AG09319 (cell line): ENCODE results near the gene UBE2R2.
A peak's percentile ranks its signal among the peaks of the same experiment; 100 is the strongest.
"Not testable (repeated sequence)": the region's sequence is repeated elsewhere in the genome, so short reads cannot be mapped to it uniquely, and the experiment has no call there.

Source experiments
- DNase-seq: peaks from one replicate; pipeline ENCODE4 v3.0.0-alpha.2; 2010; ENCODE audit warnings: low read depth; ENCODE audit errors: extremely low read depth
- TF ChIP-seq, protein P1 (sequence below): IDR thresholded peaks from 2 replicates; pipeline ENCODE4 v1.5.1; 2011; ENCODE audit warnings: low read depth, mild to moderate bottlenecking, inconsistent platforms, low read length, moderate library complexity

The UBE2R2 gene

DNA sequence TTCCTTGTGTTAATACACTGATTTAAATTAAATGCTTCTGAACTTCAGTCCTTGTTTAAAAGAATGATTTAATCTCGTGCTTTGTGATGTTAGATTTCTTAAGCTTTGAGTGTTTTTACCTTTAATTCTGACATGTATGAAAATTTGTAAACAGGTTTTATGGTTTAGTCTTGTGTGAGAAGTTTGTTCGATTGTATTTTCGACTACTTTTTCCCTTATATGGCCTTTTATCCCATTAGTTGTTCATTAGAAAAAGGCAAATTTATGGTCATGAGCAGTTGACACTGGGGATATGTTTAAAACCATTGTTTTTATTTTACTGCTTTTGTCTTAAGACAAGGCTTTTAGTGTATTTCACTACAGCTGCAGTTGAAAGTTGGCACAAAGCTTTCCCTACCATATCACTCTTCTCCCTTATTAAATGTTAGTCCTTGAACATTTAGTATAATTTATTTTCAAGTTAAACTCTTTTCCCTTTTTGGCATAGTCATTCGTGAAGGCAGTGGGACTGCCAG, 3.3 kb downstream of the UBE2R2 start:
- TF ChIP-seq, protein P1, sequence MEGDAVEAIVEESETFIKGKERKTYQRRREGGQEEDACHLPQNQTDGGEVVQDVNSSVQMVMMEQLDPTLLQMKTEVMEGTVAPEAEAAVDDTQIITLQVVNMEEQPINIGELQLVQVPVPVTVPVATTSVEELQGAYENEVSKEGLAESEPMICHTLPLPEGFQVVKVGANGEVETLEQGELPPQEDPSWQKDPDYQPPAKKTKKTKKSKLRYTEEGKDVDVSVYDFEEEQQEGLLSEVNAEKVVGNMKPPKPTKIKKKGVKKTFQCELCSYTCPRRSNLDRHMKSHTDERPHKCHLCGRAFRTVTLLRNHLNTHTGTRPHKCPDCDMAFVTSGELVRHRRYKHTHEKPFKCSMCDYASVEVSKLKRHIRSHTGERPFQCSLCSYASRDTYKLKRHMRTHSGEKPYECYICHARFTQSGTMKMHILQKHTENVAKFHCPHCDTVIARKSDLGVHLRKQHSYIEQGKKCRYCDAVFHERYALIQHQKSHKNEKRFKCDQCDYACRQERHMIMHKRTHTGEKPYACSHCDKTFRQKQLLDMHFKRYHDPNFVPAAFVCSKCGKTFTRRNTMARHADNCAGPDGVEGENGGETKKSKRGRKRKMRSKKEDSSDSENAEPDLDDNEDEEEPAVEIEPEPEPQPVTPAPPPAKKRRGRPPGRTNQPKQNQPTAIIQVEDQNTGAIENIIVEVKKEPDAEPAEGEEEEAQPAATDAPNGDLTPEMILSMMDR = no peak
- no peak for DNase-seq

DNA sequence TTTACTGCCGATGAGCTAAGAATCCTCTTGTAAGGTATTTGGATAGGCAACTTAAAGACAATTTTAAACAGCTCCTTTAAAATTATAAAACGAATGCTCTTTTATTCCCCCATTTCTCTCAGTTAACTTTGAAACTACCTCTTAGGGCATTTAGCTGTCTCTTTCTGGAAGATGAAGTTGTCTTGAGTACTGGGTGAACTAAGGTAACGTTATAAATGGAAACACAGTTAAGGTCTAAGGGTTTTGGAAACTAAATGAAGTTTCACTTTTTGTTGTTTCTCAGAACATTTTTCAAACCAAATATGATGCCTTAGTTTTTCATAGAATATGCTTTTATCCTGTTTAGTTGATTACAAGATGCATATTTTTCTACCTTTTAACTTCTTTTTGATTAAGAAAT, 6.8 kb downstream of the UBE2R2 start:
- TF ChIP-seq, protein P1 = no peak
- DNase-seq = no peak

DNA sequence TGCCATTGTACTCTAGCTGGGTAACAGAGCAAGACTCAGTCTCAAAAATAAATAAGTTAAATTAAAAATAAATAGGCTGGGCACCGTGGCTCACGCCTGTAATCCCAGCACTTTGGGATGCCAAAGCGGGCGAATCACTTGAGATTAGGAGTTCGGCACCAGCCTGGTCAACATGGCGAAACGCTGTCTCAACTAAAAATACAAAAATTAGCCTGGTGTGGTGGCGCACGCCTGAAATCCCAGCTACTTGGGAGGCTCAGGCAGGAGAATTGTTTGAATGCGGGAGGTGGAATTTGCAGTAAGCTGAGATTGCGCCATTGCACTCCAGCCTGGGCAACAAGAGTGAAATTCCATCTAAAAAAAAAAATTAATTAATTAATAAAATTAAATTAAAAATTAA, 10.3 kb downstream of the UBE2R2 start:
- not testable (repeated sequence) for DNase-seq

DNA sequence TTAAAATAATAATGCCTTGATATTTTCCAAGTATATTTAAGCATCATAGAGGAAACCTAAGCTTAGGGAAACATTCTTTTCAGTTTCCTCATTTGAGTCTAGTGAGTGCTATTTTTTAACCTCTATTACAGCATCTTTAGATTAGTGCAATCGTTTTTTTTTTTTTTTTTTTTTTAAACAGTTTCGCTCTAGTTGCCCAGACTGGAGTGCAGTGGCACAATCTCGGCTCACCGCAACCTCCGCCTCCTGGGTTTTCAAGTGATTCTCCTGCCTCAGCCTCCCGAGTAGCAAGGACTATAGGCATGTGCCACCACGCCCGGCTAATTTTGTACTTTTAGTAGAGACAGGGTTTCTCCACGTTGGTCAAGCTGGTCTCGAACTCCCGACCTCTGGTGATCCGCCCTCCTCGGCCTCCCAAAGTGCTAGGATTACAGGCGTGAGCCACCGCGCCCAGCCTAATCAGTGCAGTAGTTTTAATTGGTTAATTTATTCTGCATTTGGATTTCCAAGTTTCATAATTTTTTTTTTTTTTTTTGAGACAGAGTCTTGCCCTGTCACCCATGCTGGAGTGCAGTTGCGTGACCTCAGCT, 12.8 kb downstream of the UBE2R2 start:
- not testable (repeated sequence) for DNase-seq

DNA sequence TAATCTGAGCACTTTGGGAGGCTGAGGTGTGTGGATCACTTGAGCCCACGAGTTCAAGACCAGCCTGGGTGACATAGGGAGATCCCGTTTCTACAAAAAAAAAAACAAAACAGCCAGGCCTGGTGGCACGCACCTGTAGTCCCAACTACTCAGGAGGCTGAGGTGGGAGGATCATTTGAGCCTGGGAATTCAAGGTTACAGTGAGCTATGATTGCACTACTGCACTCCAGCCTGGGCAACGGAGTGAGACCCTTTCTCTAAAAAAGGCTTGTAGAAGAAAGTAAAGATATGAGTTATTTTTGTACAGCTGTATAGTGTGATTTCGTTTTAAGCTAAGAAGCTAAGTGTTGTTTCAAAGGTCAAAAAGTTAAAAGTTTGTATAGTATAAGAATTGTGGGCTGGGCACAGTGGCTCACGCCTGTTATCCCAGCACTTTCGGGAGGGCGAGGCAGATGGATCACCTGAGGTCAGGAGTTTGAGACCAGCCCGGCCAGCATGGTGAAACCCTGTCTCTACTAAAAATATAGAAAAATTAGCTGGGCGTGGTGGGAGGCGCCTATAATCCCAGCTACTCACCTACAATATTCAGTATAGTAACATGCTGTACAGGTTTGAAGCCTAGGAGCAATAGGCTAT, 18.8 kb downstream of the UBE2R2 start:
- TF ChIP-seq, protein P1 = no peak
- no peak for DNase-seq

DNA sequence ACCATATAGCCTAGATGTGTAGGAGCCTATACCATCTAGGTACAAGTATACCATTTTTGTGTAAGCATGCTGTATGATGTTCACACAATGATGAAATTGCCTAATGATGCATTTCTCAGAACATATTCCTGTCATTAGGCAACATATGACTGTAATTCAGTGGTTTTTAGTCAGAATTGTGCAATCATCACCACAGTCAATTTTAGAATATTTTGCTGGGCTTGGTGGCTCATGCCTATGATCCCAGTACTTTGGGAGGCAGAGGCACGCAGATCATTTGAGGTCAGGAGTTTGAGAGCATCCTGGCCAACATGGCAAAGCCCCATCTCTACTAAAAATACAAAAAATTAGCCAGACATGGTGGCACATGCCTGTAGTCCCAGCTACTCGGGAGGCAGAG, 19.3 kb downstream of the UBE2R2 start:
- DNase-seq = peak; percentile 75

DNA sequence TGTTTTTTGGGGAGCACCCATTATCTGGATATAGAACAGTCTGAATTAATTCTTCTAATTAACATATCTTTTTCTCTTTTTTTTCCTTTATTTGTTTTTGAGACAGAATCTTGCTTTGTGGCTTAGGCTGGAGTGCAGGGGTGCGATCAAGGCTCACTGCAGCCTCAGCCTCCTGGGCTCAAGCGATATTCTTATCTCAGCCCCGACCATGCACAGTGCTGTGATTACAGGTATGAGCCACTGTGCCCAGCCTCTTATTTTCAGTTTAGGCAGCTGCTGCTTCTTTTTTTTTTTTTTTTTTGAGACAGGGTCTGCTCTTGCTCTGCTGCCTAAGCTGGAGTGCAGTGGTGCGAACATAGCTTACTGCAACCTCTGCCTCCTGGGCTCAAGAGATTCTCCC, 20.2 kb downstream of the UBE2R2 start:
- TF ChIP-seq, protein P1 = no peak
- DNase-seq = no peak

DNA sequence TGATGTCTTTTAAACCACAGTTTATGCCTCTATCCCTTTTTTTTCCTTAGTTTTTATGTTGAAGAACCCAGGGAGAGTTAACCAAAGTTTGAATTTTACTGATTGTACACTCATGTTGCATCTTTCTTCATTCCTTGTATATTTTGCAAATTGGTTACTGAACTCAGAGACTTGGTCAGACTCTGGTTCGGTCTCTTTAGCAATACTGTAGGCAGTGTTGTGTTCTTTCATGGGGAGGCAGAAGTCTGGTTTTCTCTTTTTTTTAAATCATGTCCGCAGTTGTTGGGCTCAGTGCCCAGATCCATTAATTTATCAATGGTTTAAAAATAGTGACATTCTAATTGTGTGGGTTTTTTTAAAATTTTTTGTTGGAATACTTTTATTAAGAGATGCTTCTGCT, 23.4 kb downstream of the UBE2R2 start:
- no peak for DNase-seq

More for the DNA sequence above, 23.4 kb downstream of the UBE2R2 start:
- TF ChIP-seq, protein P1 = no peak
